SK-N-DZ (cell line): Measurements from ENCODE around the gene ATP8B4.

Experiments
- DNase-seq: peaks from one replicate; pipeline ENCODE4 v3.0.0-alpha.2; 2015; ENCODE audit warnings: low spot score

The ATP8B4 gene

DNA sequence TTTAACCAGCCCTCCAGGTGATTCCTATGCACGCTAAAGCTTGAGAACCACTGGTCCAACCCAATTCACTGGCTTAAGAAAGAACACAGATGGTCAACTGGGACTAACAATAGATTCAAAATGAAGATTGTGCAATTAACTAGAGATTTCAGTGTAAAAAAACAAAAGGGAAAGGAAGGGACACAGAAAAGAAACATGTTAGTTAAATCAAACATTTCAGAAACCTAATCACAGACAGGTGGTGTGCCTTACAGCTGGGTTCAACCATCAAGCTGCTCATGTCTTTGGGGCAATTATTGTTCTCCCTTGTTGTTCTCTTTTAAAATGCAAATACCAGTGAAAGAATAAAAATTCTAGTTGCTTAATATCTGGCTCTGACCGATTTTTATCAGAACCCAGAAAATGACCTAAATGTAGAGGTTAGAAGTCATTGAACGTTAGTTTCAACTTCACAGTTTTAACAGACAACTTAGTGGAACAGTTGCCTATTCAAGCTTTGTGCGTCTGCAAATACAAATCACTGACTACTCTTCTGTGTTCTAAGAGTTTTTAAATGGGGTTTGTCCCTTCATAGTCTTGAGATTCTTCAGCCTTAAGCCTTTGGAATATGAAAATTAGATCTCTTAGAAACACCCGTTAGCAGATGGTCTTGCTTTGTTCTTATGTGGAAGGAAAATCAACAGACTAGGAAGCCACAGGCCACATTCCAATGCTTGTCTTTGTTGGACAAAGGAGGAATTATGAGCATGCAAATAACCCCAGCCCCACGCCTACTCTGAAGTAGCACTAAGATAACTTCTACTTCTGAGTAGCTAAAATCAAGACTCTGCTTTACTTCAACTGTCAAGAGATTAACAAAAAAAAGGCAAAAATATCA, 223.4 kb downstream of the ATP8B4 start:
- DNase-seq, result no peak

DNA sequence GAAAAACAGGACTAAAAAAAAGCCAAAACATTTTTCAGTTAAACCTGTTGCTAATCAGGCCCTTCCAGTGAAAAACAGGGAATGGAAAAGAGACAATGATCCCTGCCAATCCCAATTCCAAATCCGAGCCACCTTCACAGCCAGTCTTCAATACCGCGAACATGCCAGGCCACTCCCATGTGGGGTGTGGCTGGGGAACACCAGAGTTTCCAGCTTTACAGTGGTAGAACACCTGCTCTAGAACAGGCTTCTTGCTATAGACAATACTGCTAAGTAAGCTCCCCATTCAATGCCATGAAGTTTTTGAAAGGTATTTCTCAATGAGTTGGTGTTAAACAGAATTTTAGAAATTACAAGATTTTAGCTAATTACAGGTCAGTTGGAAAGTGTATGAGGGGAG, 228.3 kb downstream of the ATP8B4 start:
- no peak for DNase-seq

DNA sequence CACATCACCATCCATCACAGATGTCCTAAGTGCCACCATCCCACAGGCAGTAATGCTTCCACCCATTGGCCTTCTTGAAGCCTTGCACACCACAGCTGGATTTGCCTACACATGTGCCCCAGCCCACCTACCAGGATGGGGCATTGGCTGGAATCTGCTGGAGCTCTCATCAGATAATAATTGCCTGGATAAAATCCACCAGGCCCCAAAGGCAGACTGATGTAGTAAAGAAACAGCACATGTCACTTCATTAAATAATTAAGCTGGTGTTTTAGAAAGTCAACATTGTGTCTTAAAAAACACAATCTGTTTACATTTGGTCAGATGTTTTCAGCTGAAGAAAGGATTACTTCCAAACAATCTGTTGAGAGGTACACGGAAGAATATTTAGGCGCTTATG, 229.5 kb downstream of the ATP8B4 start:
- no peak for DNase-seq

DNA sequence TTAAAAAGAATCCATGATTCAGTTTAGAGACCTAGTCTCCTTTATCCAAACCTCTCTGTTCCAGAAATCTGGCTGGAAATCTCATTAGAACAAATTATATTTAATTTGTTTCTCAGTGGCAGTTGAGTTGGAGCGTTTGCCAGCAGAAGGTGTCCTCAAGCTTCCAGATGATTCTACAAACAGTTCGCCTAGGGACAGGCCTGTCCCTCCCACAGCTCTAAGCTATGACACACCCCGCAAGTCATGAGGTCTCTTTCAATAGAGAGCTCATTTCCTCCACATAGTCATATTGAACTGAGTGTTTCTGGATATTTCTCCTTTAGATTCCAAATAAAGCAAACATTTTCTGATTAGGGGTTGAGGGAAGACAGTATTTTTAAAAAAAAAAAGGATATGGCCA, 230.3 kb downstream of the ATP8B4 start:
- no peak for DNase-seq

DNA sequence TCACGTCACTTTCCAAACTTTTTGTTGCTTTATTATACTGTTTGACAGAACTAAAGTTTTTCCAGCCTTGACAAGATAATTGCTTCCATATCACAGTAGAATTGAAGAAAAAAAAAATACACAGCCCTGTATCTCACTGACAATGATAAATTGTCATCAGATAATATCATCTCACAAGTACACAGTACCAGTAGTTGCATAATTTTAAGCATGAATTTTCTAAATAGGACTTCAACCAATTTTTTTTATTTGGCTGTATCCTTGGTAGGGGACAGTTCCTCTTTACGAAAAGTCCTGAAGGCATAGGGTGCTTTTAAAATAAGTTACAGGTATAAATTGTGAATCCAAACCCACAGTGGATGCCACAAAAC, 230.7 kb downstream of the ATP8B4 start:
- no peak for DNase-seq

DNA sequence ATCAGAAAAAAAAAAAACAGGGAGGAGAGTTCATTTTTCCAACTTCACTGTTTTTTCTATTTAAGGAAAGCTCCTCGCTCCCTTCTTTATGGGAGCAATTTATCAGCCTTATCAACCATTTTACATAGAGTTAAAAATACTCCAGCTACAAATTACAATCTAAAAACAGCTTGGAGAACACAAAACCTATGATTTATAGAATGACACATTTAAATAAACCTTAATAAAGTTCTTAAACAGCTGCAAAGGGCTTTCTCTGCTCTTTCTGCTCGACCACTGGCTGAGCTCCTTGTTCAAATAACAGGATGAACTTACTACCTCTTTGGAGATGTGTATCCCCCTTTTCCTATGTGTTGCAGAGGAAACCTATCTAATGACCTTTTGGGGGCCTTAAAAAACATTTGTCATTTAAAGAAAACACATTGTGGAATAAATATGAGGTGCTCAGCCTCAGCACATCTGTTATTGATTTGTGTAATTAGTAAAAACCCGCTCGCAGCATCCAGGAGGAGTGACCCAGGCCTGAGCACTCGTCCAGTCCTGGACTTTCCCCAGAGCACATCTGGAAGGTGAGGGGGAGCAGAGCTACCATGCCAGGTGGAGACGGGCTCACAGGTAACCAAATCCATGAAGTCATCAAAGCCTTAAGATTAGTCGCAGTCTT, 231.2 kb downstream of the ATP8B4 start:
- DNase-seq, result no peak

DNA sequence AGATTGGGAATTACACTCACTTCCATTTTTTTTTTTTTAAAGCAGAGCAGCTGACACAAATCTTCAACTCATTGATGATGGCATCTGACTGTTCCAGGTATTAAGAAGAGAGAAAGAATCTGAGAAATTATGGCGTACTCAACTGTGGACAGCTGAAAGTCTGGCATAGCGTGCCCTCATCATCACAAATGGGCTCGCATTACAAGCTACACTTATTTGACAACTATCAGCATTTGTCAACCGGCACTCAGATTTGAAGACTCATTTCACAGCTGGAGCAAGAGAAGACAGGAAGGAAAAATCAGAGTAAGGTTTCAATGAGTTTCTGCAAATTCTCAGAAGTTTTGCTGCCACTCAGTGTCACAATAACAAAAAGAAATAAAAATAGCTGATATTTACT, 235.9 kb downstream of the ATP8B4 start:
- DNase-seq, result no peak

DNA sequence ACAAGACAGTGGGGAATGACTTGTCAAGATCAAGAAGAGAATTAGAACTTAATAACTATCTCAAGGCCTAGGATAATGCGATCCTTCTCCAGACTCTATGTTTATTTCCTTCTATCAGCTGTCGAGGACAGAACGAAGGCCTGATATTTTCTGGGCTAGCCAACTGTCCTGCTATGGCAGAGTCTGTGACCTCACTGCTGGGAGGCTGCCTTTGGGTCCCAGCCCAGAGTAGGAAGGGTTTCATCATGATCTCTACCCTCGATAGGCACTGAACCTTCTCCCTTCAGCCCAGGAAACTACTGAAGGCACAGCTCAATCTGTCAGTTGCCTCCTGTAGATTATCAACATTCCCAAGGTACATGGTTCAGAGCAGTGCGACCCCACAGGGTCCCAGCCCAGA, 237.2 kb downstream of the ATP8B4 start:
- DNase-seq, result no peak

DNA sequence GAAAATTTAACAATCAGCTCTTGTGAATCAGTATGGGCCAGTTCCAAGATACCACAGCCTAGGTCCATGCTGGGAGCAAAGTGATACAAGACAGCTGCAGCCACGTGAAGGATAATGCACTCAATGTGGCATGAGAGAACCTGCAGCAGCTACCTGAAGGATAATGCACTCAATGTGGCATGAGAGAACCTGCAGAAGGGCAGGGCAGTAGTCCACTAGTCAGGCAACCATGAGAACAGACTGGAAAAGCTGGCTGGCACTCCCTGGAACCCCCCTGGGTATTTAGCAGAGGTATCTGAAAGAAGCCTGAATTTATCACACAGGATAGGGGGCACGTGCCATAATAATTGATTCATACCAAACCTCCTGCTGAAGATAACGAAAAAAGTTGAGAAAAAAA, 237.6 kb downstream of the ATP8B4 start:
- no peak for DNase-seq

DNA sequence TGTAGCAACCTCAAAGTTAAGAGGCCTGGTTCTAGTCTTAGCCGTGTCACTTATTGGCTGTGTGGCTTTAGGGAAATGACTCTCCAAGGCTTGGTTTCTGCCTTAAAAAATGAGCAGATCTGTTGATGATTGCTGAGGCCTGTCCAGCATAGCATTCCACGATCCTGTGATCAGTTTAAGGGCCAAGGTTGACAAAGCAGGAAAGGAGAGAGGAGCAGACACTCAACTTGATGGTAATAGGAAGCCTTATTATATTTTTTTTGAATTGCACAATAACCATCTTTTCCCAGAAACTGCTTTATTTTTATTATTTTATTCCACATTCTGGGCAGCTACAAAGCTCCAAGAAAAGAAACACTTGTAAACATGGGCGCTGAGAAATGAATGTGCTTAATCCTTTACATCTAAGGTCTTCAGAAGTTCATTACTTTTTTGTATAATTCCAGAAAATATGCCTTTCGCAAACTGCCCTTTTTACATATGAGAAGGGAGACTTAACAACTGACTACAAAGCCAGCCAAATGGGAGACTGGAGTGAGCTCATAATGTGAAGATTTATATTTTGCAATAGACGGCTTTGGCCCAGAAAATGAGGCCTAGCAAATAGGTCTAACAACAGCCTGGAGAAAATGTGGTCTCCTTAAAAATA, 241.0 kb downstream of the ATP8B4 start:
- no peak for DNase-seq

DNA sequence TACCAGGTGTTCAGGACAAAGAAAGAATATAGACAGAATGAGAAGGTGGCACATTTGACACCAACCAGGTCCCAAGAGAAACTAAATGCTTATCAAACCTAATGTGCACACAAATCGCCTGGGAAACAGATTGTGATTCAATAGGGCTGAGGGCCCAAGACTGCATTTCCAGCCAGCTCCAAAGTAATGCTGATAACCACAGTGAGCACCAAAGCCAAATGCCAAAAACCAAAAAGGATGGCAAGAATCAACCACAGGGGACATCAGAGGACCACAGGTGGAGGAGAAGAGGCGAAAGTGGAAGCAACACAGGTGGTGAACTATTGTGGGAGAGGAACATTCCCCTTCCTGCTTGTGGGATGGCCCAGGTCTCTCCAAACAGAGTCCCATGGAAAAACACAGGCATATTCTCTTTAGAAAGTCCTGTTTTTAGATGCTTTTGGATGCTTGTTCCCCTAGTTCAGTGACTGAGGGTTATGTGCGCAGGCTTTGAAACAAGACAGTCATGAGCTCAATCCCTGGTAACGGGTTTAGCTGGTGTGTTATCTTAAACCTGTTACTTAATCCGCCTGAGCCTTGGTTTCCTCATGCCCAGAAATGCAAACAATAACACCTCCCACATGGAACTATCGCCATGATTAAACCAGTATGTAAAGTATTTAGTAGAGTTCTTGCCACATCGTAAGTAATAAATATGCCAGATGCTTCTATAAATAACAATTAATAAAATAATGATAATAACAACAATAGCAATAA, 241.7 kb downstream of the ATP8B4 start:
- DNase-seq, result no peak

DNA sequence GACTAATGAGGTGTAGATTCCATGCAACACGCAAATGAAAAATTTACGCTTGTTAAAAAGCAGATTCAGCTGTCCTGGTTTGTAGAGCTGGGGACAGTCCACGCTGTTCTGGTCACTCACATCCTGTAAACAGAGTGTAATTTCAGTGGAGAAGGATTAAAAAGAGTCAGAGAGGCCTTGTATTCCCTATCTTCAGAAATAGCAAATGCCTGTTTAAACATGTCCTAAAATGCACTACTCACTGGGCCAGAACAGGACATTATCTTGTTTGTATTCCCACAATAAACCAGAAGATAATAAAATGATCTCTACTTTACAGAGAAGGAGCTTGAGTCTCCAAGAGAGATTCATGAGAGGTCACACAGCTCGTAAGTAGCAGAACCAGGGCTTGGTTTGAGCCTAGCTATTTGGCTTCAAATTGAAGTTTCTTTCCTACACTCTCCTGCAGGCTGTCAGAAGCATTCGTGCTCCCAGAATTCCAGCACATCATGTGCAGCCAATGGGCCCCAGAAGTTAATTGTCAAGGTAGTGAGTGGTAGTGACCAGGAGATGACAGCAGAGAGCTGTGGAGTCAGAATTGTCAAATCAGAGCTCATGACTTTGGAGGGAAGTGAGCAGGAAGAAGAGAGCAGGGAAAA, 242.5 kb downstream of the ATP8B4 start:
- DNase-seq, result no peak

DNA sequence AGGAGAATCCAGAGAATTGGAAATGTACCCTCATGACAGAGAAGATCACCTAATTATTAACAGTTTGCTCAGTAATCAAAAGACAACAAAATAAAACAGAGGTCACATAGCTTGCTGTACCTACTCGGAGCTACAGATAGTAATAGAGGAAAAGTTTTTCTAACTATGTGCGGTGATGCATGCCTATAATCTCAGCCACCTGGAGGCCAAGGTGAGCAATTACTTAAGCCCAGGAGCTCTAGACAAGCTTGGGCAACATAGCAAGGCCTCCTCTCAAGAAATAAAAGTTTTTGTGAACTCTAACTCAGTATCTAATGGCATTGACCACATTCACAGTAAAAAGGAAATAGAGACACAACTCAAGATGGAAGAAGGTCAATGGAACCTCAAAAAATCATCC, 243.6 kb downstream of the ATP8B4 start:
- DNase-seq, result no peak

DNA sequence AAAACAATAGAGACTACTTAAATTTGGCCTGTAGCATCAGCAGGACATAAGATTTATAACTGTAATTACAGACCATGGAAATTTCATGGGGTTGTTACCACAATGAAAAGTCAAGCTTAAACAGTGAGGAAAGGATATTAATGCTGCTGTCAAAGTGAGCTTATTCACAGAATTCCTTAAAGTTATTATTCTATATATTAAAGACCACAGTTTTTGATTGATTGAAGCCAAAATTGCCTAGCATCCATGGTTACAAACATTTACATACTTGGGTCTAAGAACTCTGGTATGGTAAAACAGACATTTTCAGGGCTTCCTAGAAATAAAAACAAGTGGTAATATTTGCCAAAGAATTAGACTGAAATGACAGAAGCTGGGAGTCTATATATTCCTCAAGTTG, 248.6 kb downstream of the ATP8B4 start:
- DNase-seq, result no peak

DNA sequence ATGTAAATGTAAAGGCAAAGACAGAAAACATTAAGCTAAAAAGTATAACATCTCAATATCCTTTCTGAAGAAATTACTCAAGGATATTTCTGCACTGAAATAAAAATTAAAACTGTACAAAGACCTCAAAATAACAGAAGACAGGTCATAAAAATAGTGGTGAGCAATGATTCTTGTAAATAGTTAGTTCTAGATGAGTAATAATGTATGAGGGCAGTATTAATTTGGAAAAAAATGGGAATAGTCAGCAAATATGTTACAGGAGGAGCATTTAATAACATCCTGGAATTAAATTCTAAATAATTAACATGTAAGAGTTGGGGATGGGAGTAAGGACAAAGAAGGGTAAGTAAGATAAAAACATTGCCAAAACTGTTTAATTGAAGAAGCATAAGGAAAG, 250.7 kb downstream of the ATP8B4 start:
- DNase-seq, result no peak

DNA sequence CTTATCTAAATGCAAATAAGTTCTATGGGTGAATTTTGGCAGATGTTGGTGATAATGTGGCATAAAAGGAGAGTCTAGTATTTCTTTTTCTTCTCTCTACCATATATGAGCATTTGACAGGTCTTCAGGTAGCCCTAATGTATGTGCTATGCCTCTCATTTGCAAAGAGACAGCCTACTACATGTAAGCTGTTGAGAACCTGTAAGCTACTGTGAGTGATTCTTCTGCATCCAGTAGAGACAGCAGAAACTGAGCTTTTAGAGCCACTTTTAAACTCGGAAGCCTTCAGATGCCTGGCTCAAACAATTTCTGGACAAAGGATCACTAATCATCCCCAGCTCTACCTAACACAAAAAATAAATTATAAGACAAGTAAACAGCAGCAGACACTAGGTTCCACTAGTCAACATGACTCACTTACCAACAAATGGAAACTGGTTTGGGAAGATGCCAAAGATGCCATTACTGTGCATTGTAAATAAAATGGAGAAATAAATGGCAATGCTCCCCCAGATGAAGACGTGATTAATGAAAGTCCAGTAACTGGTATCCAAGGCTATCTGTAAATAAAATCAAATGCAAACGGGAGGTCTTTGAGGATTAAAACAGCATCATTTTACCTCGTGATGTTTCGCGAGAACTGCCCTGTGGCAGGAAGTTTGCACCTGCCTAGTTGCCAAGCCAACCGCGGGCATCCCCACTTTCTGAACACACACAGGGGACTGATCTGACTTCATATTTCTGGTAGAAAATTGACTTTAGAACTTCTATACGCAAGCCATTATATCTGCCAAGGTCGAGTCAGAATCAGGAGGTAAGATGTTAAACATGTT, 252.9 kb downstream of the ATP8B4 start:
- no peak for DNase-seq

DNA sequence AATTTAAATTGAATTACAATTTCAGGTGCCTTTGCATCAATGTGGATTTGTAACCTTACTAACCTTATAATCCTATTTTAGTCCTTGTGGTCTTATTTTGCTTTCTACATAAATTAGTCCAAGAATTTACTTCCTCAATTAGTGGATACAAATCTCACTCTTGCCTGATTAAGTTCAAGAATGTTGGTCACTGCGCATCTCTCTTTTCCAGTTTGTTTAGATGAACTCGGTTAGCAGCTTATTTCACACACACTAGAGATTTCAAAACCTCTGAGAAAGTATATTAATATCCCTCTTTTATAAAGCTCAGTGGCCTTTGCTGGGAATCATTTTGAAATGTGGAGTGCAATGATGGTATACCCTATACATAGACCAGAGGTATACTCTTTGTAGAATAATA, 254.8 kb downstream of the ATP8B4 start:
- no peak for DNase-seq

DNA sequence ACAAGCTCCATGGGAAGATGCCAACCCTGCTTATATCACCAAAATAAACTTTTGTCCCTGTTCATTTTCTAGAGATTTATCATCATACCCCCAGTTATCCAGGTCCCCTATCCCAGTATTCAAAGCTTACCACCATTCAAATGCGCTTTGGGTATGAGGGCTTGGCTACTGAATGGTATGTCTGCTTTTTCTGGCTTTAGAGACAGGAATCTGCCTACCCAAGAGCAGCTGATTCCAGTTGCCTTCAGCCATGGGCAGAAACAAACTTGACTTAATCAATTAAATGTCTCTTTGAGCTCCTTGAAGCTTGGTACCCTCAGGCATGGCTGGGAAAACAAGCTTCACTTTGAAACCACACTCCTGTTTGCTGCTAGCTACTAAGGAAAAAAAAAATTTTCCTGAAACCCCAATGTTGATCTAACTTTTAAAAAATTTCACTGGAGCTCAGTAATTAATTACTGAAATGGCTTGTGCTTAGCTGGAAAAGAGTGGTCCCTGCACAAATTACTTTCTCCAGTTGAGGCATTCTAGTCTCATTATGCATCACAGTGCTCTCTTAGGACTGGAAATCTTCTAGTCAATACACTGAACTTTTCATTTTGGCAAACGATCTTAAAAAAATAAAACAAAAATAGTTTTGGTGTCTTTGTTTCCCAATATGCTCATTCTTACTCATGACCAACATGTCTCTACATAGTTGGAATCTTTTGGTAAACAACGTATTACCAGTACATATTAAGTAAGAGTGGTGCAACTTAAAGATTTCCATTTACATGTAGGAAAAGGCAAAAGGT, 255.4 kb downstream of the ATP8B4 start:
- DNase-seq, result no peak

DNA sequence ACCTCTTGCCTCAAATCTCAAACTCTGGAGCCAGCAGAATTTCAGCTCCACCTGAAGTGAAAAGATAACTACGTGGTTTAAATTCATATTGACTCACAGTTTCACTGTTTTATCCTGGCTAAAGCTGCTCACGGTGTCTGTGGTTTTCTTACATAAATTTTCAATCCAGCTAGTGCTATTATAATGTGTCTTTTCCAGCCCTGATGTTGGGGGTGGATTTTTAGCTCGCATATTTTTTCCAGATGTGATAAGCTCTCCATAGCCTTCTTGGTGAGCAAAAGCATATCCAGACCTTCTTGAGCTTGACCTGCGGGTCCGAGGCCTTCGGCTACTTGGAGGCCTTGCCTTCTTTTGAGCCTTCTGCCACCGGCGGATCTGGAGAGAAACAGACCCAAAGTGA, 258.9 kb downstream of the ATP8B4 start:
- DNase-seq, result no peak
